DMS79 treated with DMSO at 0.1 percent for 48 hours (cell line): ENCODE results near the gene NEIL3.

Source experiments
- DNase-seq: peaks from one replicate; lab custom pipeline; 2025; lab: John Stamatoyannopoulos, UW

Gene NEIL3

DNA sequence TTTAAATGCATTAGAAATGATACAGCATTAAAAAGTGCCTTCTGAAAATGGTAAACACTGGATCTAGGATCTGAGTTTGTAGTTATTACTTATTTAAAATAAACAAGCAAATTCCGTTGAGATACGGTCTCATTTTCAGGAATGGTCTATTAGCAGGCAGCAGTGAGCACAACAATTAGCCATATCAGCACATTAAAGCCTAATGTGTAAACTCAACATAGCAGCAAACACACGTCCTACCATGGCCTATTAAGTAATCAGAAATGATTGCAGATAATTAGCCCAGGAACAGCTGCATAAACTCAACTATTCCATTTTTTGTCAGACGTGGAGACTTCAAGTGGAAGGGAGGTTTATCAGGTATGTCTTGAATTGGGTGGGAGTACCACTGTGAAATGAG, 61.8 kb downstream of the NEIL3 start:
- DNase-seq: no peak

DNA sequence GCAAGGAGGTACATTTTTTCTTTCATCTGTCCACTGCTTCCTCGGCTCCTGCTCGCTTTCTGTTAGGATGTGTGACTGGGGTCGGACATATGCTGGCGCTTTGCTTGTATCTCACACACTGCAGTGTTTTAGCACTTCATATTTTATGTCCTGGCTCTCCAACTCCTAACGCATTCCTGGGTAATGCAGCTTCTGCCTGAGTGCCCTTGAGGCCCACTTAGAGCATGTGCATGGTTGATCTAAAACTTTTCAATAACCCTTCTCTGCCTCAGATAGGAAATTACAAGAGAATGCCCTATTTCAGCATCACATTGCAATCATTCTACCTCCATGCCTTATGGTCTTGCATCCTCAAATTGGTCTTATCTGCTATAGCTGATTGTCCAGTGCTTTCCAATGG, 65.3 kb downstream of the NEIL3 start:
- DNase-seq: peak; percentile 1

DNA sequence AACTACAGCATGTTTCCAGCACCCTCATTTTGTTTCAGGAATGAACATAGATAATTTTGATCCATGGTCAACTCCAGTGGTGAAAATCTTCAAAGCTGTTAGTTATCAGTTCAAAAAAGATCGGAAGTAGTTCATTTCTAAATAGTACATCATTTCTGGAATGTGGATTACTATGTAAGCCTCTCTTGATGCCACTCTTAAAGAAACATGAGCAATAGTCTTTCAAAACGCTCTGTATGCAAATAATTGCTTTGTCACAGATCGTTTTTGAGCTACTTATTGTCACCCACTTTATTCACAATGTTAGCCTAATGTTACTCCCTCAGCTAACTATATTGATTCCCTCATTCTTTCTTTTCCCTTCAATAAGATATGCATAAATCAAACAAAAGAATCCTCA, 65.7 kb downstream of the NEIL3 start:
- no peak for DNase-seq

DNA sequence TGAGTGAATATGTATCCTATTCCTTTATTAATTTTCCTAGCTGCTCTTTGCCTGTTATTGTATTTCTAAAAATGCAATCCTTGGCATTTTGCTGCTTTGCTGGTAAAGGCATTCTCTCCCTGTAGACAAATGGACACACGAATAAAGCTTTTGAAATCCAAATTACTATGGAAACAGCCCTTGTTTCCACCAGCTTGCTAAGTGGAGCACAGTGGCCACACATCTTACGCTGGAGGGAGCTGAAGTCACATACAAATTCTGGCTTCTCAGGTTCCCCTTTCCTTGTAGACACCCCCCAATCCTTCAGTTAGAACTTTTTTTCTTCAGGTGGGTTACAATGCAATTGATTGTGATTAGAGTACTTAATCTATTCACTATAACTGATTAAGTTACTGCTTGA, 66.3 kb downstream of the NEIL3 start:
- DNase-seq: no peak

DNA sequence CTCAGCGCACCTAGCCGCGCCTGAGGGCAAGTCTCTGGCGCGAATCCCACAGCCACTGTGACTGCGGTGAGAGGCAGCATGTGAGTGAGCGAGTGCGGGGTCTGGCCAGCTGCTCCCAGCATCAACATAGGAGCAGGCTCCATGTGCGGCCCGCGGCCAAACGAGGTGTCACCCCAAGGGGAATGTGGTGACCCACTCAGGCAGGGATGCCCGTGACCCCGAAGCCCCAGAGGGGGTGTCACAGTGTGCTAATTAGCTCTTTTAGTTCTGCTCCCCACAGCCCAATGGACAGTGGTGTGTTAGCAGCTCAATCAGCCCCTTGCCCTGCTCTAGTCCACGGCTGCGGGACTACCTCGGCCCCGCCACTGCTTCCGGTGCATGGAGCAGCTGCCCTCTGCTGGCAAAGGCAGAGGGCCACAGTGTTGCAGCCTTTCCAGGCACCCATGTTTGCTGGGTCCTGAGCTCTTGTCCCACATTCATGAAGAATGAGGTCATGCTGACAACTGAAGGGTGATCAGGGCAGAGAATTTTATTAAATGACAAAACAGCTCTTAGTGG, 71.1 kb downstream of the NEIL3 start:
- no peak for DNase-seq

DNA sequence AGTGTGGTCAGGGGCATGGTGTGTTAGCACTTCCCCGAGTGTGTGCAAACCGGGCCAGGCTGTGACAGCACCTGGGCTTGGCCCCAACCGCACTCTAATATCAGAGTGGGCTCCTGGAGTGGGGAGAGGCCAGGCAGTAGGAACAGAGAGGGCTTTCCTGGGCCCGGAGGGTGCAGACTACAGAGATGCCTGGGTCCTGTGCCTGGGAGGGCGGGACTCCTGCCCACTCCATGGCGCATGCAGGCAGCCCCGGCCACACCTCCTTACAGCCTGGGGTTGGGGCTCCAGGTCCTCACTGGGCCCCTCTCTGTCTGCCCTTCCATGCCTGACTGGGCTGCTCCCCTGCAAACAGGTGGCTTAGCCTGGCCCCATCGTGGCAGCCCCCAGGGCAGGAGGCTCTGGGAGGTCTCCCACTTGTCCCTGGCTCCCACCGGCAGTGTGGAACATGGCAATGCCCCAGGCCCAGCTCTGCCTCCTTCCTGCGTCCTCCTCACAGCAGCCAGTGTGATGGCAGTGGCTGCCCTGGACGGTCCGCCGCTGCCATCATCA, 72.2 kb downstream of the NEIL3 start:
- DNase-seq: no peak

DNA sequence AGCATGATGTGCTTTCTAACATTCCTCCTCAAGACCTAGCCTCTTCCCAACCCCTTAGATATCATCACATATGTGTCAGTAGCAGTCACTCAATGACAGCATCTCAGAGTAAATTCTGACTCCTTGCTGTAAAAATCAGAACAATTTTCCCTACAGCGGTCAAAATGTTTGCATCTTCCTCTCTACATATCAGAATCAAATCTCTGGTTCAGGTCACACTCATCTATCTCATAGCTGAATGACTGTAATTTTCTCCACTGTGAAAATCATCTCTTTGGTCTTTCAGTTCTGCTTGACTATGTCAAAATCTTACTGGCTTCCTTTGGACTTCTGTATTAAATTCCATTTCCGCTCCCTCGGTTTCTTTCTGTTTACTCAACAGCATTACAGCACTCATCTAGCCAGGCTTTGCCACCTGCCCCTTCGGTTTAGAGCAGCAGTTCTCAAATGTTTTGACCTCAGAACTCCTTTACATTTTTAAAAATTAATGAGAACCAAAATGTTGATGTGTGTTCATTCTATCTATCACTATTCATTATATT, 75.3 kb downstream of the NEIL3 start:
- DNase-seq: no peak

DNA sequence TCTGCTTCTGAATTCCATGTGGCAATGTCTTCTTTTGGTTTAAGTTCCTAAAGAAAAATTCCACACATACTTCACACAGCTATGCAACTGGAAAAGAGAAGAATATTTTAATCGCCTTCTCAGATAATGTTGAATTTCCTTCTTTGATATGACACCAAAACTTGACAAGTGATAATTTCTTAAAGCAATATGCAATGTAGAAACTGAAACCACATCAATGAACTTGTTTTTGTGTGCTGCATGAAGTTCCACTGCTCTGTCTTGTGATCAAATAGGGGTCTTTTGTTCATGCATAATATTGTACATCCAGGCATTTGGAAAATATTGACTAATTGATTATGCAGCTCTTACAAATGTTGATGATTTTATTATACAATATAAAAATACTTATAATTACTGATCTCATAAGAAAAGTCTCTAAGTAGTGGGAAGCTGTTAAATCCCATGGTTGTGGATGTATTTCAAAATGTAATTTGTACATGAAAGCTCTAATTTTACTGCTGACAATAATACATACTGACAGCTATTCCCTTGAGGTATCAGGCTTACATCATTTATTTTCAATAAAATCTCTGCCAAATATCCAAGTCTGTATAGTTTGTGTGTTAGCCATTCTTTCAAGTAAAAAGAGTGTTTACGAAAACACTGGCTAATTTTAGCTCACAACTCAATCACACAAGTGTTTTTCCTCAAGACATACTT, 76.1 kb downstream of the NEIL3 start:
- DNase-seq: no peak

DNA sequence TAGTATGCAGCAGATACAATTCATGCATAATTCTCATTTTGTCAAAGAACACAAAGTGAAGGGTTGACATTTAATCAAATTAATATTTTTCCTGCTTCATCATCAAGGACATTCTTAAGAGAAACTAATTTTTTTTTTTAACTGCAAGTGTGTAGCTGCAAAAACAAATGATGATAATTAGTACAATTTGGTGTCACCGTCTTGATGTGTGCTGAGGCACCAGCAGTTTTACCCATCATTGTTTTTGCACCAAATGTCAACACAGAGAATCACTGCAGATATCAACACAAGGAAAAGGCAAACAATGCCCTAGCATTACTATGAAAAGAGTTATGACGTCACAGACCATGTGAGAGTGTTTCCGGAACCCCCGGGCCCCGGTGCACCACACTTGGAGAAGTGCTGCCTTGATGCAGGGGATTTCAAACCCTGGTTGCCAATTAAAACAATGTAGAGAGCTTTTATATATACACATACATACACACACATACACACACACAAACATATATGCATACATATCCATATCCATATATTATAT, 76.7 kb downstream of the NEIL3 start:
- no peak for DNase-seq

DNA sequence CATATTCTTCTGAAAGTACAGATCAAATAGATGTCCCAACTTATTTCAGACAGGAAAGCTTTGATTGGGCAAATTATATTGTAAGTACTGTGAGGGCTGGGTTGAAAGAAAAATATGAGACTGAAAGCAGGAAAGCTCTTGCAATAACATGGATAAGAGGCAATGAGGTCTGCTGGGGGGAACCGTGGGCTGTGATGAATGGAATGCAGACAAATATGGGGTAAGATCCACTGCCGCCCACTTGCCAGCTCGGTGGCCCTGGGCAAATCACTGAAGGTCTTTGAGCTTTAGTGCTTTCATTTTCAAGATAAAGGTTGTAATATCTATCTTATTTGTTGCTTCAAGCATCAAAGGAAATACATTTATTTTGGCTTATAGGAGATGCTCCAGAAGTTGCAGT, 81.6 kb downstream of the NEIL3 start:
- DNase-seq: no peak

DNA sequence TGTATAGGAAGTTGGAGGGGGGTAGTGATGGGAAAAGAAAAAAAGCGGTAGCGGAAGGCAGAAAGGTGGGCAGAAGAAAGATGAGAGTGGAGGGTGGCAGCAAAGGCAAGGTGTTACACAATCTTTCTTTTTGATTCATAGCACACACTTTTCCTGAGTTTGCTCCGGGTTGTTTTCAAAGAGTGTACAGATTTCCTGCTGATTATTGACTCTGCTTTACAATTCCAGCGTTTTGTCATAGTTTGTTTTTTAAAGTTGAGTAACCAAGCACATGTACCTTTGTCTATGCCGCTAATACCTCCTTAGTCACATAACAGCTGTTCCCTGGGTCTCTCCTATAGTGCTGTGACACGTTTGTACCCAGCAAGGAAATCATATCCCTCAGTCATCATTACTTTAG, 82.3 kb downstream of the NEIL3 start:
- no peak for DNase-seq

DNA sequence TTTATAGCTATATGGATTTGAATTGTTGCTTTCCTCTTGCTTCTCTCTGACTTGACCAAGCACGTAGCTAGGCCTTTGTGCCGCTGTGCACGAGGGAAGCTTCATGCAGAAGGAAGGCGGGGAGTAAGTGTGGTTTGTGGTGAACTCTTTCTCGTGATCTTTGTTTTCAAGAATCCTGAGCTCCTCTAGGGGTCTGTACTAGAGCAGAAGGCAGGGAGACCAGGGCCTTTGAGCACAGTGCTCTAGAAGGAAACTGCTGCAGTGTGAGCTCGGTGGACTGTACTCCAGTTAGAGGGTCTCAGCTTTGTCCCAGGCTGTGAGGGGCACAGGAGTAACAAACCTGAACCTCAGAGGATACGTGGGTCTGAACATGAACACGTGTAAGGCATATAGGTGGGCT, 83.6 kb downstream of the NEIL3 start:
- no peak for DNase-seq

DNA sequence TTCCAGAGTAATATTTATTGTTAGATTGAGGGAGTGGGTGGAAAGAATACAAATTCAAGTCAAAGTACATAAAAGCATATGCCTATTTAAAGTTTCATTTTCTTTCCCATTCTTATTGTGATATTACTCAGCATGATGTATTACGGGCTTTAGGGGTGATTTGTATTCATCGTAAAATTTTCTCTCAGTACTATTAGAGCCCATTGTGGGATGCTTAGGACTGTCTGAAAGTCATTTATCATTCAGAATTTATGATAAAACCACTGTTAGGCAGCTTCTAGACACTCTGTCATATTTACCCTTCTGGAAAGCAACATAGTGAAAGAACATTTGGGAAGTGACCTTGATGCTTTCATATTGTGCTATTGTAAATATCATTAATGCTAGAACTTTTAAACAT, 86.7 kb downstream of the NEIL3 start:
- DNase-seq: no peak

DNA sequence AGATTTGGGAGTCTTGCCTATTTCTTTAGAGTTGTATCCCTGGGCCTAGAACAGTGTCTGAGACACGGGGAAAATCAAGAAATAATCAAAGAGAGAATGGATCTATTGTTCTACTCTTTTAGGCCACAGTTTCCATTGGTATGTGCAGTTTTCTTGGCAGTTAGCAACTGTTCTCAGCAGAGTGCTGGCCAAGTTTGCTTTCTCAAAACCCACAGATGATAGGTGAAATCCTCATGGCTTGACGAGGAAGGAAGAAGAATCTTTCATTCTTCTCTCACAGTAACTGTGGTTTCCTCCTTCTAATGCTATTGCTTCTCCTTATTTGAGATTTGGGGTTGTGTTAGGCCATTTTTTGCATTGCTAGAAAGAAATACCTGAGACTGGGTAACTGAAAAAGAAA, 90.4 kb downstream of the NEIL3 start:
- DNase-seq: no peak

DNA sequence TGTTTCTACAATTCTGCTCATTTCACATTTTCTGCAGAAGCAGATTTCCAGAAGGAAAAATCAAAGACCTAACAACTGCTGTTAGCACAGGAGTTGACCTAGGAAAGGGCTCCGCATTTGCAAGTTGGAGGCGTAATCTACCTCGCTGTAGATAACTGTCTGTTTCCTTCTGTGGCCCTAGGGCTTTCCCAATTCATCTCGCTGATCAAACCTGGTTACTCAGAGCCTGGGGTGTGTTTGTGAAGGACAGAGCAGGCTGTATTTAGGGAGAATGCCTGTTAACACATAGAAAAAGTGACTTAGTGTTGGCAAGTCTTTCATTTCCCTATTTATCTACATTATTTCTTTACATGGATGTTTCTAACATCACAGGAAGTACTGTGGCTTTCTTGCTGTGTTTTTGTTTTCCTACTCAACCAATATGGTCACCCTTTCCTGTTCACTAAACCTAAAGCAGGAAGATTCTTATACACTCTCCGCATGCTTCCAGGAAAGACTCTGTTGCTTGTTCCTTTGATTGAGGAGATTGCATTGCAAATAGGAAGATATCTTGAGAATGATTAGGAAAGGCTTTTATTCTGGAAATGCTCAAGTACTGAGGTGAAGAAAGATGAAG, 92.1 kb downstream of the NEIL3 start:
- DNase-seq: no peak

DNA sequence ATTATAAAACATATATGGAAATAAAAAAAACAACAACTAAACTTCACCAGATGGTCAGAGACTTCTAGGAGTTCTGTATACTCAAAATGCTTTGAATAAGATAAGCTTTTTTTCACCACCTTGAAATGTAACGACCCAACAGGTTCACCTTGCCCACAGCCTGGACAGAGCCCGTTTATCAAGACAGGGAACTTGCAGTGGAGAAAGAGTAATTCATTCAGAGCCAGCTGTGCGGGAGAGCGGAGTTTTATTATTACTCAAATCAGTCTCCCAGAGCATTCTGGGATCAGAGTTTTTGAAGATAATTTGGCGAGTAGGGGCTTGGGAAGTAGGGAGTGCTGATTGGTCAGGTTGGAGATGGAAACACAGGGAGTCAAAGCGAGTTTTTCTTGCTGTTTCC, 94.1 kb downstream of the NEIL3 start:
- no peak for DNase-seq

DNA sequence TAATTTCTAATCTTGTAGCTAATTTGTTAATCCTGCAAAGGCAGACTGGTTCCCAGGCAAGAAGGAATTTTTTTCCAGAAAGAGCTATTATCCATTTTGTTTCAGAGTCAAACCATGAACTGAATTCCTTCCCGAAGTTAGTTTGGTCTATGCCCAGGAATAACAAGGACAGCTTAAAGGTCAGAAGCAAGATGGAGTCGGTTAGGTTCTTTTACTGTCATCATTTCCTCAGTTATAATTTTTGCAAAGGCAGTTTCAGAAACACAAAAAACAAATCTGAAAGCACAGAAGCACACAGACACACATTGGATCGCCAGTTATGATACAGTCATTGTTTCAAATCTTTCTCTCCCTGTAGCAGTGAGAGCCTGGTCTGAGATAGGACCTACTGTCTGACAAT, 94.7 kb downstream of the NEIL3 start:
- no peak for DNase-seq

DNA sequence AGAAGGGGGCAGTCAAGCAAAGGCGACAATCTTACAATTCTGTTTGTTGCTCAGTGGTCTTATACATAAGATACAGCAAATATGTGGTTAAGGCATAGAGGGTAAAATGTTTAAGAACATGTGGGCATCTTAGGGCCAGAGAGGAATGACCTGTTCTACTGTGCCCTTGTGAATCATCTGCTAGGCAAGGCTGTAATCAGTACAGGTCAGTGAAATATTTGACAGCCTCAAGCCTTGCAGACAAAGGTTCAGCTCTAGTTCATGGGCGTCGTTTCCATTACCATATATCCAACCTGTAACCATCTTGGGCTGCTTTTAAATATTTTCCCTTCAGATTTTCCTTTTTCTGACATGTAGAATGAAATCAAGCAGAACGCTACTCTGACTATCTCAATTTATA, 95.3 kb downstream of the NEIL3 start:
- no peak for DNase-seq

DNA sequence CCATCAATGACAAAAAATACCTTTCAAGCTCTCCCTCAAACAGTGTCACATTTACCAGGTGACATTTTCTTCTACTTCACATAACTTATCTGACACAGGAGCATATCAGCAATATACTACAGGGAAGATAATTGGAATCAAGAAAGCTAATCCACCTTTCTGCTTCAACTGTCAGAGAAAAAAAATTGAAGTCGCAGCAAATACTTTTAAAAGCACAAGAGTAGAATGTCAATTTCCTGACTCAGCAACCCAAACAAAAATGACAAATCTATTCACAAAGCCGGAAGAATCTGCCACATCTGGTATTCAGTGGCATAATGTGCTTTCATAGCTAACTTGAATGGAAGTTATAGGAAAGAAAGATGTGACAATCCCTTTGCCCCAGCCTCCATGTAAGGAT, 95.8 kb downstream of the NEIL3 start:
- no peak for DNase-seq

DNA sequence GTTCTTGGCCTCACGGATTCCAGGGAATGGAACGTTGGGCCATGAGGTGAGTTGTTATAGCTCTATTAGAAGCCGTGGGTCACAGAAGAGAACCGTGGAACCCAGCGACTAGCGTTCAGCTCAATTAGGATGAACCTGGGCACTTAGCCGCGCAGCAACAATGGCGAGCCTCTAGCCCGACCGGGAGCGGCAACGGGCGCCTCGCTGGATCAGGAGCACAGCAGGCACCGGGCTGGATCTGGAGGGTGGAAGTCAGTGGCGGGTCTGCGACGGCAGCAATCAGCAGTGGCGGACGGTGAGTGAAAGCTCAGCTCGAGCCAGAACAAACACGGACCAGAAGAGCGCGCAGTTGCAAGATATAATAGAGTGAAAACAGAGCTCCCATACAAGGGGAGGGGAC, 98.3 kb downstream of the NEIL3 start:
- no peak for DNase-seq

DNA sequence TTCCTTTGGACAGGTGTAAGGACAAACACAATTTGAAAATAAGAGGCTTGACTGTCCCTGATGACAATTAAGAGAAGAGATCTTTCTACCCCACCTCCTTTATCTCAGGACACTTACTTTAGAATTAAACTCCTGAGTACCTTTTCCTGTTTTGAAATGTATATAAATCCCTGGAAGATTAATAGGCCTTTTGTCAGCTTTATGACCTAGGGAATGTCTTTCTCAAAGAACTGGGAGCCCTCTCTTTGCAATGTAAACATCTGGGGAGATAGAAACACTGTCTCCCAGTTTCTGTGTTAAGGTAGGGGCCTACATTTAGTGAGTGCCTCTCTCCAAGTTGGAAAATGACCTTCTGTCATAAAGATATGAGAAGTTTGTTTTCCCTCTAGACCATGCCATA, 100.9 kb downstream of the NEIL3 start:
- no peak for DNase-seq

DNA sequence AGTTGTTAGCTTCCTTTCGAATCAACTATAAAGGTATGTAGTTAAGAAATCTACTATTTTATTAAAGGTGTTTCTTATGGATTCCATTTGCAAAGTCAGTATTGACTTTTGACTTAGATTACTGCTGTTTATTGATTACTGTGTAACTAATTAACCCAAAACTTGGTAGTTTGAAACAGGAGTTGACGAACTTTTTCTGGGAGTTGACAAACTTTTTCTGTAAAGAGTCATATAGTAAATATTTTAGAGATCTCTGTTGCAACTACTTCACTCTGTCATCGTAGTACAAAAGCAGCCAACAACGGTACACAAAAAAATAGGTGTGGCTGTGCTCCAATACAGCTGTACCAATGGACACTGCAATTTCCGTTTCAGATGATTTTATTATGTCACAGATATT, 102.3 kb downstream of the NEIL3 start:
- no peak for DNase-seq
